ENCODE data around the gene KRT1. TPM values are rescaled to one million over a fixed set of nuclear protein-coding genes. Genes with fewer than 3 reads are reported as not detected.

KRT1 gene
- total and polyA plus RNA-seq, 10 of the 15 experiments (the other 5 are each of a cell fraction or from before 2014, with no cell fraction given), result not detected

- Histone ChIP-seq H2AFZ (ENCODE audit: control insufficient read depth, low read depth, low read length) (no peak overlapping the region), H3K36me3 (ENCODE audit: control insufficient read depth in 2 of 2, insufficient read depth in 2 of 2, low read length in 1 of 2) (no peaks in the 10 kb centered on the region), H3K79me2 (ENCODE audit: control insufficient read depth, insufficient read depth, low read length) (no peaks in the 10 kb centered on the region), H3K4me1 (ENCODE audit: control insufficient read depth, insufficient read depth, low read length) (no peaks in the 10 kb centered on the region), H4K20me1 (ENCODE audit: control insufficient read depth, insufficient read depth) (no peaks in the 10 kb centered on the region), H3K4me3 (no peak overlapping the region), H3K9me3 (replicated peaks; ENCODE audit: control insufficient read depth, insufficient read depth, low read length) (no peaks in the 10 kb centered on the region), H3K27me3 (replicated peaks in 1 of 2; ENCODE audit: control insufficient read depth in 2 of 2, insufficient read depth in 2 of 2, low read length in 1 of 2) (peaks cover 2 to 3% of the 10 kb centered on the region in 2 experiments; a peak in 3 of 4 replicates), H3K9ac (ENCODE audit: control insufficient read depth, insufficient read depth, low read length) (no peak overlapping the region), H3K4me2 (ENCODE audit: control insufficient read depth, insufficient read depth) (no peak overlapping the region), H3K27ac (ENCODE audit: control insufficient read depth, insufficient read depth) (no peak overlapping the region)
- FAIRE-seq (no peak), ATAC-seq (no peak), DNase-seq (ENCODE audit: low read depth, low spot score) (no peak)
- no TSS peak for BruUV-seq (replicated peaks)
- 11% methylated on average over 2 of the region's 2 CpGs for WGBS (ENCODE audit: insufficient coverage, insufficient replicate concordance, low lambda C conversion rate, missing lambda C conversion rate)
- in situ Hi-C loops (cut with MboI), result no loop called here
- CTCF ChIA-PET, result no interaction called here
- intact Hi-C loops (cut with micrococcal nuclease; ENCODE audit: unreplicated experiment), result no loop called here
- SMC1A ChIA-PET (ENCODE audit: uncharacterized antibody, unreplicated experiment), result no interaction called here
- POLR2A ChIA-PET, result no interaction called here
- RAD21 ChIA-PET (ENCODE audit: unreplicated experiment), result no interaction called here
- TF ChIP-seq YY1 (IDR thresholded peaks at IDR 0.05; ENCODE audit: low read depth, low read length) (no peak), SMC3 (IDR thresholded peaks at IDR 0.05; ENCODE audit: borderline replicate concordance, low read length) (no peak), ZNF687 (IDR thresholded peaks at IDR 0.05) (no peak), SIX5 (IDR thresholded peaks at IDR 0.05; ENCODE audit: low read depth, low read length, severe bottlenecking) (no peak), KLF5 (IDR thresholded peaks at IDR 0.05; ENCODE audit: partially characterized antibody) (no peak), EED (IDR thresholded peaks at IDR 0.05; ENCODE audit: low read depth) (no peak), ZNF24 (IDR thresholded peaks at IDR 0.05) (no peak), E4F1 (IDR thresholded peaks at IDR 0.05; ENCODE audit: borderline replicate concordance, partially characterized antibody) (no peak), STAT1 (conservative IDR thresholded peaks at IDR 0.05) (no peak), NBN (IDR thresholded peaks at IDR 0.05) (no peak), RCOR1 (conservative IDR thresholded peaks at IDR 0.05; ENCODE audit: low read depth, low read length) (no peak), NKRF (conservative IDR thresholded peaks at IDR 0.05) (no peak), NRF1 (conservative IDR thresholded peaks at IDR 0.05; ENCODE audit: low read depth, low read length) (no peak), FOXM1 (IDR thresholded peaks at IDR 0.05; ENCODE audit: low read depth, low read length) (no peak), RELB (IDR thresholded peaks at IDR 0.05; ENCODE audit: low read depth) (no peak)
These were observed 16.9 kb upstream of the KRT1 start for GRCh38 chr12:52697058-52697582.

All from GM12878 (cell line).